Ascending aorta (tissue), 2 donors: ENCODE results near the gene CYP2S1. TPM values are rescaled to one million over a fixed set of nuclear protein-coding genes. Genes with fewer than 3 reads are reported as not detected.

Experiments
- DNase-seq, 2 donors: peaks; one replicate each; pipeline ENCODE4 v3.0.0-alpha.2; 2019; ENCODE audit warnings: low spot score in 2 of 2
- H3K27ac ChIP-seq, 2 donors: fragments of 200-600 bp; sonication (generic); one replicate each; pipeline ENCODE4 v1.5.1; 2016 to 2017; ENCODE audit warnings: mild to moderate bottlenecking in 1 of 2
- H3K27me3 ChIP-seq: fragments of 200-600 bp; sonication (generic); one replicate; pipeline ENCODE4 v1.5.1; 2017
- H3K36me3 ChIP-seq, 2 donors: fragments of 200-600 bp; sonication (generic); one replicate each; pipeline ENCODE4 v1.5.1; 2016
- H3K4me1 ChIP-seq, 2 donors: fragments of 200-600 bp; sonication (generic); one replicate each; pipeline ENCODE4 v1.5.1; 2016 to 2017; ENCODE audit warnings: mild to moderate bottlenecking in 1 of 2
- H3K4me3 ChIP-seq, 2 donors: fragments of 200-600 bp; sonication (generic); one replicate each; pipeline ENCODE4 v1.5.1; 2016 to 2017; ENCODE audit warnings: mild to moderate bottlenecking in 1 of 2
- H3K9me3 ChIP-seq, 2 donors: fragments of 200-600 bp; sonication (generic); one replicate each; pipeline ENCODE4 v1.5.1; 2016
- intact Hi-C: fragments of 100-400 bp; cut with DNase I; formaldehyde crosslinking; loops from one replicate; pipeline ENCODE4 v1.15.1; 2023
- total RNA-seq: library from RNA; depleted of rRNA; stranded (reverse); fragments of >200 nt; gene quantifications from one replicate; pipeline ENCODE4 v1.1.0, GENCODE V29; 2016
- TF ChIP-seq, protein P1 (sequence below), 3 experiments: fragments of 200-600 bp in 2 of 3; fragments of 450-650 bp in 1 of 3; sonication (generic) in 2 of 3; IDR thresholded peaks; one replicate each; pipeline ENCODE4 v1.5.1; 2016 to 2019; ENCODE audit warnings: antibody characterized with exemption in 3 of 3, mild to moderate bottlenecking in 1 of 3, moderate library complexity in 1 of 3

The CYP2S1 gene
- total RNA-seq, 1 donor from 2014 or later, result not detected

- Histone ChIP-seq H3K27me3 (no peaks in the 10 kb centered on the region), H3K27ac (no peak overlapping the region), H3K36me3 (no peaks in the 10 kb centered on the region), H3K4me3 (no peak overlapping the region), H3K4me1 (peaks cover 0 to 7% of the 10 kb centered on the region in 2 donors), H3K9me3 (no peaks in the 10 kb centered on the region)
- intact Hi-C loops, result no loop called here
- no peak for DNase-seq
- TF ChIP-seq, protein P1, sequence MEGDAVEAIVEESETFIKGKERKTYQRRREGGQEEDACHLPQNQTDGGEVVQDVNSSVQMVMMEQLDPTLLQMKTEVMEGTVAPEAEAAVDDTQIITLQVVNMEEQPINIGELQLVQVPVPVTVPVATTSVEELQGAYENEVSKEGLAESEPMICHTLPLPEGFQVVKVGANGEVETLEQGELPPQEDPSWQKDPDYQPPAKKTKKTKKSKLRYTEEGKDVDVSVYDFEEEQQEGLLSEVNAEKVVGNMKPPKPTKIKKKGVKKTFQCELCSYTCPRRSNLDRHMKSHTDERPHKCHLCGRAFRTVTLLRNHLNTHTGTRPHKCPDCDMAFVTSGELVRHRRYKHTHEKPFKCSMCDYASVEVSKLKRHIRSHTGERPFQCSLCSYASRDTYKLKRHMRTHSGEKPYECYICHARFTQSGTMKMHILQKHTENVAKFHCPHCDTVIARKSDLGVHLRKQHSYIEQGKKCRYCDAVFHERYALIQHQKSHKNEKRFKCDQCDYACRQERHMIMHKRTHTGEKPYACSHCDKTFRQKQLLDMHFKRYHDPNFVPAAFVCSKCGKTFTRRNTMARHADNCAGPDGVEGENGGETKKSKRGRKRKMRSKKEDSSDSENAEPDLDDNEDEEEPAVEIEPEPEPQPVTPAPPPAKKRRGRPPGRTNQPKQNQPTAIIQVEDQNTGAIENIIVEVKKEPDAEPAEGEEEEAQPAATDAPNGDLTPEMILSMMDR (IDR thresholded peaks at IDR 0.05), result no peak
These were observed 21.1 kb downstream of the CYP2S1 start for GRCh38 chr19:41214161-41214560.

- peak overlapping the region in 1 of 2 donors; percentile 68 for H3K4me3 ChIP-seq
- H3K9me3 ChIP-seq, result no peaks in the 10 kb centered on the region
- no peak for DNase-seq
- intact Hi-C loops, result loop anchor here (2.0 to 5.0 kb wide), 3 partner anchors 13 to 135 kb away; partner anchors contain the start of gene TGFB1
- H3K4me1 ChIP-seq, result peaks cover 0 to 13% of the 10 kb centered on the region in 2 donors
- H3K36me3 ChIP-seq, result peaks cover 7 to 13% of the 10 kb centered on the region in 2 donors
- TF ChIP-seq, protein P1 (IDR thresholded peaks at IDR 0.05), result no peak
- H3K27ac ChIP-seq, result peak overlapping the region; percentile 92 to 95
- H3K27me3 ChIP-seq, result no peaks in the 10 kb centered on the region
These were observed 24.7 kb downstream of the CYP2S1 start for GRCh38 chr19:41217741-41218140.

DNA sequence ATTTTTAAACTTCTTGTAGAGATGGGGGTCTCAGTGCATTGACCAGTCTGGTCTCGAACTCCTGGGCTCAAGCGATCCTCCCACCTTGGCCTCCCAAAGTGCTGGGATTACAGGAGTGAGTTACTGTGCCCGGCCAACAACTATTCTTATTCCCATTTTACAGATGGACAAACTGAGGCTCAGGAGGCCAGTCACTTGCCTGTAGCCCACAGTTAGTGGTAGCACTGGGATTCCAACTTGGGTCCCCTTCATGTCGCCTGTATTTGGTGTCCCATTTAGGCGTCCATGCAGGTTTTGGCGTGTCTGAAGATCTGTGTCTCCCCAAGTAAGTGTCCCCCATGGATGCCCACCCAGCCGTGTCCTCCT, 25.2 kb downstream of the CYP2S1 start:
- Histone ChIP-seq H3K36me3 (peaks cover 7 to 13% of the 10 kb centered on the region in 2 donors), H3K27ac (peak overlapping the region; percentile 92 to 95), H3K27me3 (no peaks in the 10 kb centered on the region), H3K9me3 (no peaks in the 10 kb centered on the region), H3K4me3 (peak overlapping the region; percentile 66 to 68), H3K4me1 (peaks cover 0 to 18% of the 10 kb centered on the region in 2 donors)
- no peak for DNase-seq
- intact Hi-C loops, result loop anchor here (2.0 to 5.0 kb wide), 3 partner anchors 13 to 134 kb away; partner anchors contain the start of gene TGFB1
- TF ChIP-seq, protein P1 (IDR thresholded peaks at IDR 0.05), result no peak

GRCh38 chr19:41218615-41219507, 25.8 kb downstream of the CYP2S1 start, which contains the start of gene AXL:
Gene AXL, plus strand, starts transcription at chr19:41219223. Its CDS starts 170 bp downstream, at chr19:41219393.
- H3K36me3 ChIP-seq, result peaks cover 7 to 13% of the 10 kb centered on the region in 2 donors
- TF ChIP-seq, protein P1 (IDR thresholded peaks at IDR 0.05), result peak in 1 of 3 experiments; percentile 6
- intact Hi-C loops, result loop anchor here (2.0 to 5.0 kb wide), 3 partner anchors 14 to 133 kb away; partner anchors contain the start of gene TGFB1
- H3K9me3 ChIP-seq, result no peaks in the 10 kb centered on the region
- peak within 1 kb of the TSS; percentile 66 to 68 for H3K4me3 ChIP-seq
- peak within 1 kb of the TSS; percentile 92 to 95 for H3K27ac ChIP-seq
- DNase-seq, result peak; percentile 66 to 92
- H3K4me1 ChIP-seq, result peaks cover 0 to 21% of the 10 kb centered on the region in 2 donors
- no peaks in the 10 kb centered on the region for H3K27me3 ChIP-seq

DNA sequence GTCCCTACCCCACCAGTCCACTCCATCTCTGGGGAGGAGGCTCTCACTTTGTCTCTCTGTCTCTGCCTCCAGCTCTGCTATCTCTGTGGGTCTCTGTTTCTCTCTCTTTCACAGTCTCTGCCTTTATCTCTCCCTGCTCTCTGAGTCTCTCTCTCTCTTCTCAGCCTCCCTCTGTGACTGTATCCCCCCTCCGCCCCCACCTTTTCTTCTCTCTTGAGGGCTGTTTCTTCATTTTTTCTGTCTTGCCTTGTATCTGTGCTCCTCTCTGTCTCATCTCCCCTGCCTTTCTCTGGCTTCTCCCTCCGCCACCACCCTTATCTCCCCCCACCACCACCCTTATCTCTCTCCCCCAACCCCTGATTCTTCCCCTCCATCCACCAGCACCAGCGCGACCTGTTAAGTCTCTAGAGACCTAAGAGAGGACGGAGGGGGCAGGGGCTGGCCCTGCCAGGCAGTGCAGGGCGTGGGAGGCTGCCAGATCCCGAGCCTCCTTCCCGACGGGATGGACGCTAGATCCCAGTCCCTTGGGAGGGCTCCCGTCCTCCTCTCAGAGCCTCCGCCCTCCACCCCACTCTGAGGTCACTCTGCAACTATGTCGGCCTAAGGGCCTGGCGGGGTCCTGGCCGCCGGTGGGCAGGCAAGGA, 27.0 kb downstream of the CYP2S1 start:
- TF ChIP-seq, protein P1 (IDR thresholded peaks at IDR 0.05), result no peak
- Histone ChIP-seq H3K36me3 (peaks cover 7 to 13% of the 10 kb centered on the region in 2 donors), H3K27me3 (no peaks in the 10 kb centered on the region), H3K4me1 (peaks cover 0 to 25% of the 10 kb centered on the region in 2 donors), H3K27ac (peak overlapping the region; percentile 92 to 95), H3K9me3 (no peaks in the 10 kb centered on the region), H3K4me3 (peak overlapping the region; percentile 66 to 68)
- DNase-seq, result peak in 1 of 2 donors; percentile 81
- intact Hi-C loops, result loop anchor here (2.0 to 5.0 kb wide), 4 partner anchors 15 to 428 kb away; partner anchors contain the start of gene TGFB1
